ENCODE measurements around the gene ADGB. TPM values are rescaled to one million over a fixed set of nuclear protein-coding genes. Genes with fewer than 3 reads are reported as not detected.

Gene ADGB
- polyA plus RNA-seq, 3 donors from 2014 or later, result not detected

GRCh38 chr6:146651482-146651863, 52.7 kb downstream of the ADGB start:
- H3K9me3 Mint-ChIP-seq, result peaks cover 0 to 4% (median 0%) of the 10 kb centered on the region in 6 donors
- no peak overlapping the region for H3K4me3 Mint-ChIP-seq
- no peaks in the 10 kb centered on the region for H3K4me1 Mint-ChIP-seq
- no peak overlapping the region for H3K27ac Mint-ChIP-seq
- no peaks in the 10 kb centered on the region for H3K27me3 Mint-ChIP-seq (ENCODE audit: low read depth in 3 of 3)
- DNase-seq, result no peak
- H3K36me3 Mint-ChIP-seq, result no peaks in the 10 kb centered on the region

GRCh38 chr6:146657432-146657831, 58.7 kb downstream of the ADGB start:
- no peak for DNase-seq
- Mint-ChIP-seq H3K9me3 (peaks cover 0 to 9% (median 3%) of the 10 kb centered on the region in 6 donors), H3K36me3 (no peaks in the 10 kb centered on the region), H3K27me3 (ENCODE audit: low read depth in 3 of 3) (peaks cover 0 to 1% (median 0%) of the 10 kb centered on the region in 3 donors), H3K4me1 (no peaks in the 10 kb centered on the region), H3K27ac (no peak overlapping the region), H3K4me3 (no peak overlapping the region)

- Mint-ChIP-seq H3K27ac (no peak overlapping the region), H3K9me3 (peaks cover 0 to 10% (median 4%) of the 10 kb centered on the region in 6 donors), H3K27me3 (ENCODE audit: low read depth in 3 of 3) (peaks cover 0 to 2% (median 0%) of the 10 kb centered on the region in 3 donors), H3K36me3 (no peaks in the 10 kb centered on the region), H3K4me3 (no peak overlapping the region), H3K4me1 (no peaks in the 10 kb centered on the region)
- no peak for DNase-seq
Observed at GRCh38 chr6:146664871-146665360, 66.1 kb downstream of the ADGB start.

- Mint-ChIP-seq H3K4me3 (no peak overlapping the region), H3K27ac (no peak overlapping the region), H3K27me3 (ENCODE audit: low read depth in 3 of 3) (peaks cover 0 to 2% (median 0%) of the 10 kb centered on the region in 3 donors), H3K36me3 (no peaks in the 10 kb centered on the region), H3K4me1 (no peaks in the 10 kb centered on the region), H3K9me3 (peaks cover 0 to 11% (median 6%) of the 10 kb centered on the region in 6 donors)
- no peak for DNase-seq
Observed at GRCh38 chr6:146666909-146667308, 68.1 kb downstream of the ADGB start.

- Mint-ChIP-seq H3K4me1 (no peaks in the 10 kb centered on the region), H3K27ac (no peak overlapping the region), H3K27me3 (ENCODE audit: low read depth in 3 of 3) (no peaks in the 10 kb centered on the region), H3K4me3 (no peak overlapping the region), H3K9me3 (peaks cover 4 to 20% (median 9%) of the 10 kb centered on the region in 6 donors), H3K36me3 (no peaks in the 10 kb centered on the region)
- DNase-seq, result no peak
Observed at GRCh38 chr6:146670161-146670560, 71.4 kb downstream of the ADGB start.

GRCh38 chr6:146673069-146673468, 74.3 kb downstream of the ADGB start:
- Mint-ChIP-seq H3K4me3 (no peak overlapping the region), H3K36me3 (no peaks in the 10 kb centered on the region), H3K27me3 (ENCODE audit: low read depth in 3 of 3) (no peaks in the 10 kb centered on the region), H3K4me1 (no peaks in the 10 kb centered on the region), H3K9me3 (peaks cover 4 to 20% (median 9%) of the 10 kb centered on the region in 6 donors), H3K27ac (no peak overlapping the region)
- no peak for DNase-seq

- Mint-ChIP-seq H3K9me3 (peaks cover 0 to 9% (median 3%) of the 10 kb centered on the region in 6 donors), H3K36me3 (no peaks in the 10 kb centered on the region)
Observed at GRCh38 chr6:146679386-146679785, 80.6 kb downstream of the ADGB start.

GRCh38 chr6:146682919-146683318, 84.1 kb downstream of the ADGB start:
- Mint-ChIP-seq H3K36me3 (no peaks in the 10 kb centered on the region), H3K27ac (no peak overlapping the region), H3K4me1 (no peaks in the 10 kb centered on the region), H3K9me3 (peaks cover 0 to 7% (median 5%) of the 10 kb centered on the region in 6 donors), H3K27me3 (ENCODE audit: low read depth in 3 of 3) (no peaks in the 10 kb centered on the region), H3K4me3 (no peak overlapping the region)
- no peak for DNase-seq

More at GRCh38 chr6:146679386-146679785, 80.6 kb downstream of the ADGB start:
- H3K27me3 Mint-ChIP-seq (ENCODE audit: low read depth in 3 of 3), result no peaks in the 10 kb centered on the region
- no peak overlapping the region for H3K27ac Mint-ChIP-seq
- H3K4me1 Mint-ChIP-seq, result no peaks in the 10 kb centered on the region
- no peak for DNase-seq
- no peak overlapping the region for H3K4me3 Mint-ChIP-seq

- Mint-ChIP-seq H3K4me3 (no peak overlapping the region), H3K4me1 (no peaks in the 10 kb centered on the region), H3K9me3 (peaks cover 0 to 4% (median 2%) of the 10 kb centered on the region in 6 donors), H3K27ac (no peak overlapping the region), H3K36me3 (no peaks in the 10 kb centered on the region), H3K27me3 (ENCODE audit: low read depth in 3 of 3) (no peaks in the 10 kb centered on the region)
- DNase-seq, result no peak
Observed at GRCh38 chr6:146689806-146690205, 91.0 kb downstream of the ADGB start.

GRCh38 chr6:146693342-146693741, 94.6 kb downstream of the ADGB start:
- Mint-ChIP-seq H3K4me3 (no peak overlapping the region), H3K36me3 (no peaks in the 10 kb centered on the region), H3K27ac (no peak overlapping the region), H3K4me1 (no peaks in the 10 kb centered on the region), H3K9me3 (peaks cover 0 to 3% (median 0%) of the 10 kb centered on the region in 6 donors), H3K27me3 (ENCODE audit: low read depth in 3 of 3) (no peaks in the 10 kb centered on the region)
- no peak for DNase-seq

GRCh38 chr6:146697921-146698320, 99.1 kb downstream of the ADGB start:
- no peaks in the 10 kb centered on the region for H3K27me3 Mint-ChIP-seq (ENCODE audit: low read depth in 3 of 3)
- H3K27ac Mint-ChIP-seq, result no peak overlapping the region
- no peak overlapping the region for H3K4me3 Mint-ChIP-seq
- DNase-seq, result no peak
- no peaks in the 10 kb centered on the region for H3K36me3 Mint-ChIP-seq
- H3K9me3 Mint-ChIP-seq, result peaks cover 0 to 3% (median 0%) of the 10 kb centered on the region in 6 donors
- H3K4me1 Mint-ChIP-seq, result no peaks in the 10 kb centered on the region

- H3K4me3 Mint-ChIP-seq, result no peak overlapping the region
- H3K27me3 Mint-ChIP-seq (ENCODE audit: low read depth in 3 of 3), result peaks cover 0 to 3% (median 0%) of the 10 kb centered on the region in 3 donors
- H3K9me3 Mint-ChIP-seq, result peaks cover 0 to 3% (median 0%) of the 10 kb centered on the region in 6 donors
- no peaks in the 10 kb centered on the region for H3K4me1 Mint-ChIP-seq
- H3K27ac Mint-ChIP-seq, result no peak overlapping the region
- H3K36me3 Mint-ChIP-seq, result no peaks in the 10 kb centered on the region
- DNase-seq, result peak in 2 of 3 donors; percentile 1 to 19
Observed at GRCh38 chr6:146700078-146700686, 101.4 kb downstream of the ADGB start.

GRCh38 chr6:146701632-146702031, 102.9 kb downstream of the ADGB start:
- no peak for DNase-seq
- Mint-ChIP-seq H3K4me3 (no peak overlapping the region), H3K27me3 (ENCODE audit: low read depth in 3 of 3) (peaks cover 0 to 3% (median 0%) of the 10 kb centered on the region in 3 donors), H3K9me3 (peaks cover 0 to 3% (median 0%) of the 10 kb centered on the region in 6 donors), H3K4me1 (no peaks in the 10 kb centered on the region), H3K36me3 (no peaks in the 10 kb centered on the region), H3K27ac (no peak overlapping the region)

- Mint-ChIP-seq H3K36me3 (no peaks in the 10 kb centered on the region), H3K9me3 (peaks cover 0 to 7% (median 3%) of the 10 kb centered on the region in 6 donors), H3K4me3 (no peak overlapping the region), H3K27me3 (ENCODE audit: low read depth in 3 of 3) (peaks cover 0 to 3% (median 0%) of the 10 kb centered on the region in 3 donors), H3K27ac (no peak overlapping the region), H3K4me1 (no peaks in the 10 kb centered on the region)
- DNase-seq, result no peak
Observed at GRCh38 chr6:146709036-146709622, 110.4 kb downstream of the ADGB start.
